Stimulated activated CD8-positive, alpha-beta memory T cell treated with anti-CD3 and anti-CD28 coated beads, Interleukin-12 subunit alpha, Interleukin-12 subunit beta, amount 100 ng/mL, for 4 hours (primary cell): ENCODE measurements around the gene FKBP6.
"Not testable (repeated sequence)": the region's sequence is repeated elsewhere in the genome, so short reads cannot be mapped to it uniquely, and the experiment has no call there.

ENCODE experiments used
- DNase-seq: peaks from one replicate; pipeline ENCODE4 v3.0.0-alpha.2; 2020; ENCODE audit warnings: low read depth

FKBP6 gene

GRCh38 chr7:73395538-73396503 lies 67.9 kb downstream of the FKBP6 start:
- DNase-seq = no peak

- no peak for DNase-seq
These were observed 69.7 kb downstream of the FKBP6 start for GRCh38 chr7:73397521-73398281.

- peak; percentile 45 for DNase-seq
These were observed 71.5 kb downstream of the FKBP6 start for GRCh38 chr7:73399185-73400050.

- DNase-seq = not testable (repeated sequence)
These were observed 76.9 kb downstream of the FKBP6 start for GRCh38 chr7:73404860-73405259.
